ENCODE data around the gene MGAT5B. TPM values are rescaled to one million over a fixed set of nuclear protein-coding genes. Genes with fewer than 3 reads are reported as not detected.
A peak's percentile ranks its signal among the peaks of the same experiment; 100 is the strongest.

Gene MGAT5B
- total RNA-seq, 1 donor from 2014 or later = 6.2 TPM

- DNase-seq (ENCODE audit: low spot score) = no peak
- H3K27me3 Mint-ChIP-seq (ENCODE audit: unreplicated experiment) = no peaks in the 10 kb centered on the region
- no peak for TF ChIP-seq CTCF (IDR thresholded peaks at IDR 0.05; ENCODE audit: unreplicated experiment)
- no peaks in the 10 kb centered on the region for H3K36me3 Mint-ChIP-seq (ENCODE audit: low read depth, unreplicated experiment)
- H3K4me1 Mint-ChIP-seq (ENCODE audit: unreplicated experiment) = peaks cover 19% of the 10 kb centered on the region
- no peak overlapping the region for H3K4me3 Mint-ChIP-seq (ENCODE audit: unreplicated experiment)
- H3K9me3 Mint-ChIP-seq (ENCODE audit: unreplicated experiment) = no peaks in the 10 kb centered on the region
- no peak overlapping the region for H3K27ac Mint-ChIP-seq (ENCODE audit: unreplicated experiment)
Measured at GRCh38 chr17:76992891-76993290, 124.7 kb downstream of the MGAT5B start.

- no peak for DNase-seq (ENCODE audit: low spot score)
- no peak overlapping the region for H3K27ac Mint-ChIP-seq (ENCODE audit: unreplicated experiment)
Measured at GRCh38 chr17:76993651-76994050, 125.4 kb downstream of the MGAT5B start.

GRCh38 chr17:76994237-76994637, 126.0 kb downstream of the MGAT5B start:
- Mint-ChIP-seq H3K4me3 (ENCODE audit: unreplicated experiment) (no peak overlapping the region), H3K4me1 (ENCODE audit: unreplicated experiment) (peaks cover 23% of the 10 kb centered on the region), H3K9me3 (ENCODE audit: unreplicated experiment) (no peaks in the 10 kb centered on the region), H3K36me3 (ENCODE audit: low read depth, unreplicated experiment) (no peaks in the 10 kb centered on the region), H3K27ac (ENCODE audit: unreplicated experiment) (peak overlapping the region; percentile 96), H3K27me3 (ENCODE audit: unreplicated experiment) (no peaks in the 10 kb centered on the region)
- peak; percentile 29 for DNase-seq (ENCODE audit: low spot score)
- TF ChIP-seq CTCF (IDR thresholded peaks at IDR 0.05; ENCODE audit: unreplicated experiment) = no peak

More at GRCh38 chr17:76993651-76994050, 125.4 kb downstream of the MGAT5B start:
- H3K9me3 Mint-ChIP-seq (ENCODE audit: unreplicated experiment) = no peaks in the 10 kb centered on the region
- peaks cover 23% of the 10 kb centered on the region for H3K4me1 Mint-ChIP-seq (ENCODE audit: unreplicated experiment)
- no peak overlapping the region for H3K4me3 Mint-ChIP-seq (ENCODE audit: unreplicated experiment)
- no peak for TF ChIP-seq CTCF (IDR thresholded peaks at IDR 0.05; ENCODE audit: unreplicated experiment)
- no peaks in the 10 kb centered on the region for H3K27me3 Mint-ChIP-seq (ENCODE audit: unreplicated experiment)
- H3K36me3 Mint-ChIP-seq (ENCODE audit: low read depth, unreplicated experiment) = no peaks in the 10 kb centered on the region

GRCh38 chr17:76995387-76996105, 127.3 kb downstream of the MGAT5B start:
- TF ChIP-seq CTCF (IDR thresholded peaks at IDR 0.05; ENCODE audit: unreplicated experiment) = no peak
- H3K4me1 Mint-ChIP-seq (ENCODE audit: unreplicated experiment) = peaks cover 23% of the 10 kb centered on the region
- H3K9me3 Mint-ChIP-seq (ENCODE audit: unreplicated experiment) = no peaks in the 10 kb centered on the region
- no peaks in the 10 kb centered on the region for H3K36me3 Mint-ChIP-seq (ENCODE audit: low read depth, unreplicated experiment)
- H3K27ac Mint-ChIP-seq (ENCODE audit: unreplicated experiment) = no peak overlapping the region
- no peak overlapping the region for H3K4me3 Mint-ChIP-seq (ENCODE audit: unreplicated experiment)
- H3K27me3 Mint-ChIP-seq (ENCODE audit: unreplicated experiment) = no peaks in the 10 kb centered on the region
- no peak for DNase-seq (ENCODE audit: low spot score)
